GM23248 (cell line): ENCODE measurements around the gene CHKB.

Source experiments
- EZH2 ChIP-seq: fragments of 200-600 bp; sonication (generic); IDR thresholded peaks from 2 replicates; pipeline ENCODE4 v1.6.1; 2018; ENCODE audit warnings: antibody characterized with exemption, mild to moderate bottlenecking; ENCODE audit not compliant: insufficient read depth, poor library complexity, severe bottlenecking
- EZH2phosphoT487 ChIP-seq: fragments of 200-600 bp; sonication (generic); IDR thresholded peaks from 2 replicates; pipeline ENCODE4 v1.6.1; 2018; ENCODE audit warnings: antibody characterized with exemption, moderate library complexity, mild to moderate bottlenecking, low read depth; ENCODE audit not compliant: insufficient read depth

- no peak for TF ChIP-seq EZH2phosphoT487
- no peak for TF ChIP-seq EZH2
Observed at GRCh38 chr22:50550395-50550794, 32.3 kb downstream of the CHKB start.
